HG03432 (cell line): ENCODE measurements around the gene C1QL4.

Experiments
- ATAC-seq: cut with Tn5 transposase; IDR thresholded peaks from one replicate; pipeline ENCODE4 v1.9.1; 2021; ENCODE audit warnings: mild to moderate bottlenecking, moderate library complexity; ENCODE audit not compliant: unreplicated experiment

C1QL4 gene

DNA sequence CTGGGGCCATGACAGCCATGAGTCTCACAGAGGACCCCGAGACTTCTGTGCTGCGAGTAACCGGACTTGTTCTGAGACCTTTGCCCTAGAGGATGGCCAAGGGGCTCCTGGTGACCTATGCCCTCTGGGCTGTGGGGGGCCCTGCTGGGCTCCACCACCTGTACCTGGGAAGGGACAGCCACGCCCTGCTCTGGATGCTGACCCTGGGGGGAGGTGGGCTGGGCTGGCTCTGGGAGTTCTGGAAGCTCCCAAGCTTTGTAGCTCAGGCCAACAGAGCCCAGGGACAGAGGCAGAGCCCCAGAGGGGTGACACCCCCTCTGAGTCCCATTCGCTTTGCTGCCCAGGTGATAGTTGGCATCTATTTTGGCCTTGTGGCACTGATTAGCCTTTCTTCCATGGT lies 11.8 kb upstream of the C1QL4 start:
- no peak for ATAC-seq

DNA sequence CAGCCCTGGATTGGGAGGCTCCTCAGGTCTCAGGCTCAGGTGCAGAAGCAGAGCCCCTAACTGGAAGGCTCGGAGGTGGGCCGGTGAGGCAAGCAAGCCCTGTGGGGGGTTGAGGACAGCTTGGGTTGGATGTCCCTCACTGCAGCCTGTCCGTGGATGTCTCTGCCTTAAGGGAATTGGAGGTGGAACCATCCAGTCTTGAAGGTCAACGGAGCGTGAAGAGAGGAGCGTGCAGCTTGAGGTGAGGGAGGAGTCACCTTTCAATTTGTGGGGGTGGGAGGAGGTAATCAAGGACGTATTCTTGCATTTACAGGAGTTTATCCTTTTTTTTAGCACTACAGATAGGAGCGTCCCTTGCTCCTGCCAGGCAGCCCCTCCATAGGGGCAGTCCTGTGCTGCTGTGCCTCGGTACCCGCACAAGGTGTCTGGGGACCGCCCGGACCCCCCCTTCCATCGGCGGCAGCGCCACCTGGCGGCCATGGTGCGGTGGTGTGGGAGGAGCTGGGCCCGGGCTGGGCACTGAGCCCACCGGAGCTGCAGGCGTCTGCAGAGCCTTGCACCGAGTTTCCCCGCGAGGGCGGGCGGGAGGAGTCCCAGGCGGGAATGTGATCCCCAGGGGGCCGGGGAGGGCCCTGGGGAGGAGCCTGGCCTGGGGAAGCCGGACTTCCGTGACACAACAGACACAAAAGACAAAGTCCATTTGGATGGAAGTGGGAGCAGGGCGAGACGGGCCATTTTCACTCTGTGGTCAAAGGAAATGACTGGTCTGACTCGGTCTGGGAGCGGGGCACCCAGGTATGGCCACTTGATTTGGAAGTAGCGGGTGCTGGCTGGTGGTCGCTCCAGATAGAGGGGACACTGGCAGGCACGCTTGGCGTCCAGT lies 10.6 kb upstream of the C1QL4 start:
- ATAC-seq, result peak; percentile 63

- ATAC-seq, result no peak
Observed at GRCh38 chr12:49346659-49347310, 9.8 kb upstream of the C1QL4 start, which contains the start of gene DNAJC22. DNAJC22 (plus strand) TSS chr12:49346888; CDS start chr12:49348873, 1,985 bp downstream.

DNA sequence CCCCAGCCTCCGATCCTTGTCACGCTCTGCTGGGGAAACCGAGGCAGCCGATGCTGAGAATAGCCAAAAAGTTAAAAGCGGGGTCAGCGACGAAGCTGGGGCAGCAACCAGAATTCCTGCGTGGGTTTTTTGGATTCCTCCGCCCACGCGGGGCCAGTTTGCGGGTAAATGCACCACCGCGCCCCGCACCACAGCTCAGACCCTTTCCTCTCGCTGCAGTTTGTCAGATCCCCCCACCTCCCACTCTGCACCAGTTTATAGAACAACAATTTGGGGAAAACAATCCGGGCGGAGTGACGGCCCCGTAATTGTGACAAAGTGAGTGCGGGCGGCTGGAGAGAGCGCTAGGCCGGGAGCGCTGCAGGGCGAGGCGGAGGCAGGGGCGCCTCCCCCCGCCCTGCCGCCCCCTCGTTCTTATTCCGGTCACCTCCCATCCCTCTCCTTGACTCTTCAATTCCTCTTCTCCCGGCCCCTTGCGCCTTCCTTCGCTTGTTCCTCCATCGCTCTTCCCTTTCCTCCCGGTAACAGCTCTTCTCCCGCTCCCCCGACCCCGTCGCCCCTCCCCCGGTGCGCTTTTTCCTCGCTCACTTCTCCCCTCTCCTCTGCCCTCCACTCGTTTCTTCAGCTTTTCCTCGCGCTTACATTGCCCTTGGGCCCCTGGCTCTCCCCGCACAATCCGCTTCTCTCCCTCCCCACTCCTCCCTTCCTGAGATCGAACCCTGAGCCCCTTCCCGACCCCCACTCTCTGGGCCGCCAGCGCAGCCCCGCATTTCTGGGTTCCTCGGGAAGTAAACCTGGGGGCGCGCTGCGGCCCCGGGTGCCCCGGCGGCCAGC lies 9.1 kb upstream of the C1QL4 start:
- no peak for ATAC-seq

DNA sequence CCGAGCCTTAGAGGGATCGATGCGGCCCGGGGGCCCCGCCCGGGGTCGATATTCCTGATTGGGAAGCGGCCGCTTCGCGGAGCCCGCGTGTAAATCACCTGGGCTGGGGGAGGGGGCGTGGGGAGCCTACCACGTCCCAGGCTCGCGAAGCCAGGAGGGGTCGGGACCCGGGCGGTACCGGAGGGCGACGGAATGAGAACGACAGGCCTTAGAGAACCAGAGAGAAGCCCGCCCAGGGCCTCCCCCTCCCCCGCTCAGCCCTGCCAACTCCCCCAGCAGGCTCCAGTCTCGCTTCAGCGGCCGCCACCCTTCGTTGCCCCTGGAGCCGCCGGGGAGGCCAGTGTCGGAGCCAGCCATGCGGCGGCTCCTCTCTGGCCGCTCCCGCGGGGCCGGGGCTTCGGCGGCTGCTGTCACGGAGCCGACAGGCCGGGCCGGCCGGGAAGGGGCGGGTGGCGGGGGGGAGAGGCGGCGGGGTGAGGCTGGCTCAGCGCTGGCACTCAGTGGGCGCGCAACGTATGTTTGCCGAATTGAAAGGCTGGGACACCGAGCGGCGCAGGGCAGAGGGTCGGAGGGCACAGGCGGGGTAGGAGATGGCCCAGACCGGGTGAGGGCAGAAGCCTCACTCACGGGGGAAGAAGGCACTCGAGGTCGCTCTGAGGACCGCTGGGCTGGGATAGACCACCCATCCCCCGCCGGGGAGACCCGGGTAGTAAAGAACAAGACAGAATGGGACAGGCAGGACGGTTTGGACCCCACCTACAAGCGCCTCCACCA lies 8.2 kb upstream of the C1QL4 start:
- ATAC-seq, result peak; percentile 50

DNA sequence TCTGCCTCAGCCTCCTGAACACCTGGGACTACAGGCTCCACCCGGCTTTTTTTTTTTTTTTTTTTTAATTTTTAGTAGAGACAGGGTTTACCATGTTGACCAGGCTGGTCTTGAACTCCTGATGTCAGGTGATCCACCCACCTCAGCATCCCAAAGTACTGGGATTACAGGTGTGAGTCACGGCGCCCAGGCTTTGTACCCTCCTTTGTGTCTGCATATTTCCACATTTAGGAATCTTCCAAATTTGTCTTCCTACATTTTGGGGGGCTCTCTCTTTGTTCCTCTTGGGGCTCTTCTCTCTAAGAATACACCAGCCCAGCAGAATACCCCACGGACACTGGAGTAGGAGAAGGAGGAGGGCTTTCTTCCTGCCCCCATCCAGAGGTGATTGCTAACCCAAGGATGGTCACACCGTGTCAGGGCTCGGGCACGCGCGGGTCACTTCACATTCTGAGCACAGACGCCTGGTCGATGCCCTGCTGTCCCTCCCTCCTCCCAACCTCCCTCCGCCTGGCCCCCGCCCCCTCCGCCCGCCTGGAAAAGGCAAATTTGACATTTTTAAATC lies 7.6 kb upstream of the C1QL4 start:
- ATAC-seq, result no peak

DNA sequence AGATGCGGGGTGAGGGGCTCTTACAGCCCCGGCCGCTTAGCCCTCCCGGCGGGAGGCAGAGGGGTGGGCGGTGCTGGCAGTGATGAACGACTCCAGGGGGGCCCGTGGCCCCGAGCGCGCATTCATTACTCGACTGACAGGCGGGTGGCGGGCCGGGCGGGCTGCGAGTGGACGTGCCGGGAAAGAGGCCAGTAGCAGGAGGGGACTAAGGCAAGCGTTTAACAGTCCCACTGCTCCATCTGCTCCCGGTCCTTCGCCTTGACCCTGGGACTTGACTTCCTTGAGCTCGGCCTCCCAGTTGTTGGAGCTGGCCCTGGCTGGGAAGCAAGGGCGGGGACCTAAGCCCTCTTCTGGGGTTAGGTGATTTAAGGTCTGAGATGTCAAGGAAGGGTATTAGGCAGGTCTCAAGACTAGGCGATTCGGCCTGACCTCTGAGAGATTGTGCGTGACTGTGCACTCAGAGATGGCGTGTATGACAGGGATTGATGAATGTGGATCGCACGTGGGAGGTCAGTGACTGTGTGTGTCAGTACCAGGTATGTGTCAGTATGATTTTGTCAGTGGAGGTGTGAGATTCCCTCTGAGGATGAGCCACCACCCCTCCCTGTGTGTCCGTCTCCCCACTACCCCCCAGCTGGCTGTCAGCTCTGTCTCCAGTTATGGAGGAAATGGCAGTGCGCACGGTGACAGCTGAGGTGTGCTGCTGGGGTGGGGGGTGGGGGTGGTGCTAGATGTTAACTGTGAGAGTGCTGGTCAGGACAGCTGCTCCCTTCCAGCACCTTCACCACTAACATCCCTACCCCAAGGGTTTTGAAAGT lies 6.1 kb upstream of the C1QL4 start:
- ATAC-seq, result no peak

GRCh38 chr12:49342066-49342913 lies 5.3 kb upstream of the C1QL4 start:
- ATAC-seq, result peak; percentile 61

GRCh38 chr12:49341777-49342065 lies 4.7 kb upstream of the C1QL4 start:
- no peak for ATAC-seq

- no peak for ATAC-seq
Observed at GRCh38 chr12:49340971-49341776, 4.2 kb upstream of the C1QL4 start.

DNA sequence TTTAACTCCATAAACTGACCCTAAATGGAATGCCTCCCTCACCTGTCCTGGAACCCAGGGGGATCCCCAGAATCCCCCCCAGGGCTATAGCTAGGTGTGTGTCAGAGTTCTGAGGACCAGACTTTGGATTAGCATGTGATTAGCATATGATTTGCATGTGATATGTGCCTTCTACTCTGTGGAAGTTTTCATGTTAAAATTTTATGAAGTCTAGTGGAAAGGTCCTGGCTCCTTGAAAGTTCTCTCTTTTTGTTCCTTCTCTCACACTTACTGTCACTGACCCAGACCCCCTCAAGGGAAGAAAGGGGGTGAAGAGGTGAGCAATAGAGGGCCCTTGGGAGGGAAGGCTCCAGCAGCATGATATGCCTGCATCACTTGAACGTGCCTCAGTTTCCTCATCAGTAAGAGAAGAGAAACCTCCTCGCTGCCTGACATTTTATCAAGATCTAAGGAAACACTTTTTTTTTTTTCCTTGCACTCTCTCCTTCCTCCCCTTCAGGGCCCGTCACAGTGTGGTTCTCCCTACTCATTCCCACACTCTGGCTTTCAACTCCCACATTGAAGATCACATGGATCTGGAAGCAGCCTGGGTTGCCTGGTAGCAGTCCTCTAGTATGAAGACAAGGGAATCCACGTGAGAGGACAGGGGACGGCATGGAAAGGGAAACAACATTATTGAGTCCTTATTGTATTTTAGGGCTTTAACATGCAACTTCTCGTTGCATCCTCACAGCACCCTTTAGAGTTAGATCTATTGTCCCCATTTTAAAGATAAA lies 3.3 kb upstream of the C1QL4 start:
- no peak for ATAC-seq

DNA sequence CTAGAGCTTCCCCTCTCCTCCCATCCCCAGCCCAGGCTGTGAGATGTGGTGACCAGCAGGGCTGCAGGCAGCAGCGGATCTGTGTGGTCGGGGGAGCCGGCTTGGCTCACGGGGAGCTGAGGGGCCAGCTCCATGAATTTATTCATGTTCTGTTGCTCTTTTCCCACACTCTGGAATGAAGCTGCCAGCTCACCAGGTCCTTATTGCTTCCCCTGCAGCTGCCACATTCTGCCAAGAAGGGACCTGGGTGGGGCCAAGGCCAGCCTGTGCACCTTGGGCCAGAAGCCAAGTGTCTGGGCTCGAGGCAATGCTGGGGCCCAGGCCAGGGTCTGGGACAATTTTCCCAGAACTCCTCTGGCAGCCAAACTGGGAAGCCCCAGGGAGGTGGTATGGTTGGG lies 2.5 kb upstream of the C1QL4 start:
- no peak for ATAC-seq

DNA sequence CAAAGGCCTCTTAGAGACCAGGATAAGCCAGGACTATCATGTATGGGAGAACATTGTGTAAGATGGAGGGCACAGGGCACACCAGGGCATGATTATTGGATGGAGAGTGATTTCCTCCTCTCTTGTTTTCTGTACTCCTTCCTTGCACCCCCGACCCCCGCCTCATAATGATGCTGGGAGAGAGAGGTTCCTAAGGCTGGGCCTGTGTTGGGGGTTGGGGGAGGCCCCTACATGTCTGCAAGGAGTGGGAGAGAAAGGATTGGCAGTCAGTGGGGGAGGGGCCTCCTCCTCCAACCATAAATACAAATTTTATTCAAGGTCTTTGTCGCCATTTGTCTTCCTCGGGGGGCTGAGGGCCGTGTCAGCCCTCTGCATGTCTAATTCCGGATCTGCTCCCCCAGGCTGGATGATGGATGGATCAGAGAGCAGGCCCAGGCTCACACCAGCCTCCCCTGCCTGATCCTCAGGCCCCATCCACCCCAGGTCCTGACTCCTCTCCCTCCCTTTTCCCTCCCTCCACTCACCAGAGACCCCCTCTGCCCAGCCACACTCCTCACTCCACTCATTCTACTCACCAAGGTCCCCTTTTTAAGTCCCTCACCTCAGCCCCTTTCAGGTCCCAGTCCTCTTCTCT lies 2.0 kb upstream of the C1QL4 start:
- no peak for ATAC-seq

GRCh38 chr12:49335955-49336644 lies 888 bp downstream of the C1QL4 start:
- no peak for ATAC-seq

DNA sequence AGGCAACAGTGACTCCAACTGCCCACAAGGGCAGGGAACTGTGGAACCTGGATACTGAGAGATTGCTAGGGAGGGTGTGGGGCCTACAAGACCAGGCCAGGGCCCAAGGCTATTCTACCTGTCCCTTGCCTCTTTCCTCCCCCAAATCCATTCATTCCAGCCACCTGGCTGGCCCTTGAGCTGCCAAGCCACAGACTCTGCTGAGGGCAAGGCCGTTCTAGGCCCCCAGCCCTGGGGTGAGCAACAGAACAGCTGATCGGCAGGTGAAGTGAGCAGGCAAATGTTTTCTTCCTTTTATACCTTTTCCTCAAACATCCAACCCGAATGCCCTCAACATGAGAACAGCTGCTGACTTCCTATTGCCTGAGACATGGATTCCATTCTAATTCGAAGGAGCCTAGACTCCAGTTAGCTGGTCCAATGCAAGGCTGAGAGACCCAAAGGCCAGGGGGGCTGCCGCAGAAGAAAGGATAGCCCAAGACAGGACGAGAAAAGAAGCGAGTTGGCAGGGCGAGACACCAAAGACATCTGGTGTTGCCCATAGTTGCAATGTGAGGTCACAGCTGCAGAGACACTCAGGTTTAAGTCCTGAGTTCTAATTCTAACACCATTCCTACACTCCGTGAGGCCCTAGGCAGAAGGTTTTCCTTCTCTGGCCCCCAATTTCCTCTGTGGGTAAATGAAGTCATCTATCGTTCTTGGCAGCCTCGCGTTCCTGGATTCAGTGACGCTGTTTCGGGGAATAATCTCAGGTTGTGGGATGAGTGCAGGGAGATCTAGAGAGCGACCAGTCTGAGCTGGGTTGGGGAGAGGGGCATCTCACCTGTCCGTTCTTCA lies 1.7 kb downstream of the C1QL4 start:
- no peak for ATAC-seq
